K562 (cell line): ENCODE data around the gene INSIG1. TPM values are rescaled to one million over a fixed set of nuclear protein-coding genes. Genes with fewer than 3 reads are reported as not detected.

ENCODE experiments used
- CBX3 ChIP-seq, 2 experiments: IDR thresholded peaks; 1 replicate in 1 of 2; 2 replicates in 1 of 2; pipeline ENCODE4 v1.6.1; 2012; ENCODE audit warnings: inconsistent platforms in 2 of 2, low read length in 2 of 2, borderline replicate concordance in 1 of 2, control low read depth in 1 of 2
- E2F1 ChIP-seq: sonication (generic); formaldehyde crosslinking; IDR thresholded peaks from 2 replicates; pipeline ENCODE4 v1.8.1; 2023; ENCODE audit warnings: mild to moderate bottlenecking, missing genetic modification reagents, moderate library complexity
- ETS2 ChIP-seq: IDR thresholded peaks from 2 replicates; pipeline ENCODE4 v1.6.1; 2016; ENCODE audit warnings: borderline replicate concordance, missing genetic modification characterization, mild to moderate bottlenecking, moderate library complexity, missing compliant biosample characterization; ENCODE audit not compliant: poor library complexity, severe bottlenecking
- EWSR1 ChIP-seq: fragments of 450-650 bp; IDR thresholded peaks from 2 replicates; pipeline ENCODE4 v1.6.1; 2018; ENCODE audit warnings: borderline replicate concordance, mild to moderate bottlenecking, low read depth, moderate library complexity; ENCODE audit not compliant: partially characterized antibody
- IRF2 ChIP-seq: sonication (generic); formaldehyde crosslinking; IDR thresholded peaks from 2 replicates; pipeline ENCODE4 v1.8.1; 2022; ENCODE audit warnings: mild to moderate bottlenecking, missing genetic modification reagents
- JUN ChIP-seq, 2 experiments: sonication (generic) in 1 of 2; formaldehyde crosslinking in 1 of 2; IDR thresholded peaks; 2 replicates each; pipeline versions ENCODE4 v1.6.1 to v1.8.0; 2012 to 2022; ENCODE audit warnings: borderline replicate concordance in 2 of 2, mild to moderate bottlenecking in 2 of 2, improper control_type of control experiment in 1 of 2, low read depth in 1 of 2, low read length in 1 of 2, missing genetic modification reagents in 1 of 2
- MECOM ChIP-seq: fragments of 250-450 bp; sonication (Bioruptor Pico); IDR thresholded peaks from 2 replicates; pipeline ENCODE4 v1.8.0; 2022; ENCODE audit warnings: inconsistent platforms
- MTA1 ChIP-seq: fragments of 450-650 bp; IDR thresholded peaks from 2 replicates; pipeline ENCODE4 v1.6.1; 2017; ENCODE audit warnings: borderline replicate concordance
- NCOA6 ChIP-seq: fragments of 450-650 bp; IDR thresholded peaks from 2 replicates; pipeline ENCODE4 v1.6.1; 2017; ENCODE audit warnings: mild to moderate bottlenecking
- TCF15 ChIP-seq: fragments of 250-450 bp; sonication (Bioruptor Pico); IDR thresholded peaks from 2 replicates; pipeline ENCODE4 v1.8.0; 2022; ENCODE audit warnings: moderate library complexity, mild to moderate bottlenecking, inconsistent platforms
- ZBTB40 ChIP-seq, 2 experiments: fragments of 450-650 bp in 1 of 2; sonication (generic) in 1 of 2; formaldehyde crosslinking in 1 of 2; IDR thresholded peaks; 2 replicates each; pipeline versions ENCODE4 v1.7.1 to v1.9.0; 2016 to 2022; ENCODE audit warnings: inconsistent platforms in 1 of 2, mild to moderate bottlenecking in 1 of 2, missing genetic modification reagents in 1 of 2
- ZKSCAN3 ChIP-seq: fragments of 250-450 bp; sonication (Bioruptor Pico); IDR thresholded peaks from 2 replicates; pipeline ENCODE4 v1.4.0; 2020
- ZNF175 ChIP-seq: fragments of 200-800 bp; sonication (Bioruptor generic); IDR thresholded peaks from 2 replicates; pipeline ENCODE4 v1.6.1; 2016; ENCODE audit warnings: low read depth, mild to moderate bottlenecking, missing genetic modification characterization, missing compliant biosample characterization
- ZNF274 ChIP-seq: IDR thresholded peaks from 2 replicates; pipeline ENCODE4 v1.6.1; 2011; ENCODE audit warnings: low read depth, mild to moderate bottlenecking, low read length, moderate library complexity, borderline replicate concordance
- polyA plus RNA-seq, 8 experiments: library from polyadenylated mRNA; depleted of rRNA in 4 of 8; stranded (reverse) in 5 of 8; unstranded in 3 of 8; fragments of >200 nt; fragmentation: Nextera tagmentation in 2 of 8; fragmentation: Illumina TruSeq in 1 of 8; extraction: Ambion mirVana in 2 of 8; extraction: Trizol in 1 of 8; gene quantifications; 2 replicates each; pipeline versions ENCODE4 v1.2.1 to v1.2.3, GENCODE V29; 2011 to 2014; ENCODE audit warnings: inconsistent platforms in 1 of 8, missing spikeins in 1 of 8
- total RNA-seq, 7 experiments: library from RNA; depleted of rRNA in 6 of 7; stranded (reverse); fragments of >200 nt in 6 of 7; fragmentation: Illumina TruSeq in 2 of 7; extraction: Trizol in 2 of 7; gene quantifications; 2 replicates each; pipeline versions ENCODE4 v1.2.1 to v1.2.3, GENCODE V29; 2011 to 2021; ENCODE audit warnings: low replicate concordance in 1 of 7

INSIG1 gene
- total and polyA plus RNA-seq, 9 of the 15 experiments (the other 6 are each of a cell fraction or from before 2014, with no cell fraction given): 57.1 to 787 (median 238) TPM

GRCh38 chr7:155344618-155345433 lies 47.1 kb downstream of the INSIG1 start (continued):
- TF ChIP-seq CBX3 (IDR thresholded peaks at IDR 0.05; ENCODE audit: borderline replicate concordance in 1 of 2, low read length in 2 of 2) (no peak; a peak in 1 of 3 replicates), ZNF274 (no peak), TCF15 (CRISPR knock-in tag) (no peak), ZBTB40 (IDR thresholded peaks at IDR 0.05) (no peak), ZBTB40 (CRISPR knock-in tag; IDR thresholded peaks at IDR 0.05) (no peak), IRF2 (no peak), EWSR1 (no peak), E2F1 (peak; percentile 74), ZNF175 (CRISPR knock-in tag) (no peak), MTA1 (no peak), ETS2 (tag) (no peak), ZKSCAN3 (CRISPR knock-in tag) (no peak), JUN (IDR thresholded peaks at IDR 0.05; ENCODE audit: borderline replicate concordance, low read depth, low read length) (no peak), JUN (CRISPR knock-in tag; IDR thresholded peaks at IDR 0.05; ENCODE audit: borderline replicate concordance) (no peak), NCOA6 (no peak; the same call in none of the 2 replicates), MECOM (CRISPR knock-in tag) (no peak)
